Measurements from ENCODE around the gene NUMA1. TPM values are rescaled to one million over a fixed set of nuclear protein-coding genes. Genes with fewer than 3 reads are reported as not detected.
A peak's percentile ranks its signal among the peaks of the same experiment; 100 is the strongest.

The NUMA1 gene
- total RNA-seq, 1 donor from 2014 or later, result 207 TPM

GRCh38 chr11:71977743-71978418 is 102.5 kb downstream of the NUMA1 start:
- Mint-ChIP-seq H3K27ac (ENCODE audit: unreplicated experiment) (no peak overlapping the region), H3K36me3 (ENCODE audit: unreplicated experiment) (no peaks in the 10 kb centered on the region), H3K27me3 (ENCODE audit: unreplicated experiment) (no peaks in the 10 kb centered on the region), H3K4me3 (ENCODE audit: unreplicated experiment) (no peak overlapping the region), H3K4me1 (ENCODE audit: low read depth, unreplicated experiment) (peaks cover 3% of the 10 kb centered on the region), H3K9me3 (ENCODE audit: unreplicated experiment) (no peaks in the 10 kb centered on the region)
- peak; percentile 68 for TF ChIP-seq CTCF (IDR thresholded peaks at IDR 0.05; ENCODE audit: partially characterized antibody, unreplicated experiment)
- no peak for DNase-seq

GRCh38 chr11:71977090-71977489 is 103.3 kb downstream of the NUMA1 start:
- no peak for TF ChIP-seq CTCF (IDR thresholded peaks at IDR 0.05; ENCODE audit: partially characterized antibody, unreplicated experiment)
- no peak overlapping the region for H3K4me3 Mint-ChIP-seq (ENCODE audit: unreplicated experiment)
- H3K36me3 Mint-ChIP-seq (ENCODE audit: unreplicated experiment), result no peaks in the 10 kb centered on the region
- no peak for DNase-seq
- no peak overlapping the region for H3K27ac Mint-ChIP-seq (ENCODE audit: unreplicated experiment)
- H3K9me3 Mint-ChIP-seq (ENCODE audit: unreplicated experiment), result no peaks in the 10 kb centered on the region
- H3K4me1 Mint-ChIP-seq (ENCODE audit: low read depth, unreplicated experiment), result peaks cover 4% of the 10 kb centered on the region
- H3K27me3 Mint-ChIP-seq (ENCODE audit: unreplicated experiment), result no peaks in the 10 kb centered on the region

- Mint-ChIP-seq H3K27ac (ENCODE audit: unreplicated experiment) (no peak overlapping the region), H3K27me3 (ENCODE audit: unreplicated experiment) (no peaks in the 10 kb centered on the region), H3K9me3 (ENCODE audit: unreplicated experiment) (no peaks in the 10 kb centered on the region), H3K36me3 (ENCODE audit: unreplicated experiment) (no peaks in the 10 kb centered on the region), H3K4me3 (ENCODE audit: unreplicated experiment) (no peak overlapping the region), H3K4me1 (ENCODE audit: low read depth, unreplicated experiment) (peaks cover 8% of the 10 kb centered on the region)
- no peak for TF ChIP-seq CTCF (IDR thresholded peaks at IDR 0.05; ENCODE audit: partially characterized antibody, unreplicated experiment)
- no peak for DNase-seq
Observed at GRCh38 chr11:71976551-71976950, 103.8 kb downstream of the NUMA1 start.

GRCh38 chr11:71971680-71972079 is 108.7 kb downstream of the NUMA1 start:
- TF ChIP-seq CTCF (IDR thresholded peaks at IDR 0.05; ENCODE audit: partially characterized antibody, unreplicated experiment), result no peak
- H3K4me3 Mint-ChIP-seq (ENCODE audit: unreplicated experiment), result no peak overlapping the region
- DNase-seq, result no peak
- H3K27ac Mint-ChIP-seq (ENCODE audit: unreplicated experiment), result no peak overlapping the region
- H3K9me3 Mint-ChIP-seq (ENCODE audit: unreplicated experiment), result no peaks in the 10 kb centered on the region
- no peaks in the 10 kb centered on the region for H3K27me3 Mint-ChIP-seq (ENCODE audit: unreplicated experiment)
- no peaks in the 10 kb centered on the region for H3K36me3 Mint-ChIP-seq (ENCODE audit: unreplicated experiment)
- peaks cover 7% of the 10 kb centered on the region for H3K4me1 Mint-ChIP-seq (ENCODE audit: low read depth, unreplicated experiment)

GRCh38 chr11:71964641-71965040 is 115.7 kb downstream of the NUMA1 start:
- TF ChIP-seq CTCF (IDR thresholded peaks at IDR 0.05; ENCODE audit: partially characterized antibody, unreplicated experiment), result no peak
- Mint-ChIP-seq H3K27ac (ENCODE audit: unreplicated experiment) (no peak overlapping the region), H3K36me3 (ENCODE audit: unreplicated experiment) (no peaks in the 10 kb centered on the region), H3K27me3 (ENCODE audit: unreplicated experiment) (no peaks in the 10 kb centered on the region), H3K4me3 (ENCODE audit: unreplicated experiment) (no peak overlapping the region), H3K9me3 (ENCODE audit: unreplicated experiment) (no peaks in the 10 kb centered on the region), H3K4me1 (ENCODE audit: low read depth, unreplicated experiment) (no peaks in the 10 kb centered on the region)
- no peak for DNase-seq

Data from glutamatergic neuron (in vitro differentiated cells).